ENCODE data around the gene CLDN6. TPM values are rescaled to one million over a fixed set of nuclear protein-coding genes. Genes with fewer than 3 reads are reported as not detected.
A peak's percentile ranks its signal among the peaks of the same experiment; 100 is the strongest.

Gene CLDN6
- total and polyA plus RNA-seq, 2 of the 13 experiments (the other 11 are each of a cell fraction or from before 2014, with no cell fraction given) = 5.9 to 7.6 TPM

- TF ChIP-seq NFAT5 (CRISPR knock-in tag; IDR thresholded peaks at IDR 0.05) (no peak), HOXA9 (CRISPR knock-in tag; IDR thresholded peaks at IDR 0.05; ENCODE audit: borderline replicate concordance) (no peak), HDAC2 (CRISPR knock-in tag; IDR thresholded peaks at IDR 0.05) (peak; percentile 67), ZSCAN5A (CRISPR knock-in tag; IDR thresholded peaks at IDR 0.05; ENCODE audit: borderline replicate concordance) (no peak), ATAD3A (CRISPR knock-in tag; IDR thresholded peaks at IDR 0.05) (no peak), CC2D1A (CRISPR knock-in tag; IDR thresholded peaks at IDR 0.05) (no peak), LRRFIP1 (CRISPR knock-in tag; conservative IDR thresholded peaks at IDR 0.05) (no peak), THAP7 (CRISPR knock-in tag; IDR thresholded peaks at IDR 0.05) (no peak), ZZZ3 (CRISPR knock-in tag; IDR thresholded peaks at IDR 0.05; ENCODE audit: borderline replicate concordance) (peak; percentile 22; the same call in 1 of the 2 replicates), NFE2L1 (CRISPR knock-in tag; IDR thresholded peaks at IDR 0.05; ENCODE audit: borderline replicate concordance) (no peak), TSC22D2 (CRISPR knock-in tag; IDR thresholded peaks at IDR 0.05; ENCODE audit: borderline replicate concordance) (no peak)
These were observed 47.2 kb upstream of the CLDN6 start, which contains the start of gene IL32 (continued) for GRCh38 chr16:3065069-3065741.
